GM18519 (cell line): ENCODE measurements around the gene MIPOL1.

Experiments used
- ATAC-seq: cut with Tn5 transposase; IDR thresholded peaks from one replicate; pipeline ENCODE4 v1.9.1; 2021; ENCODE audit warnings: mild to moderate bottlenecking, moderate library complexity; ENCODE audit not compliant: unreplicated experiment, low FRiP score

Gene MIPOL1

GRCh38 chr14:37579274-37579673 lies 381.5 kb downstream of the MIPOL1 start:
- ATAC-seq, result no peak

- ATAC-seq, result no peak
Measured at GRCh38 chr14:37580146-37580545, 382.4 kb downstream of the MIPOL1 start.

GRCh38 chr14:37583358-37584210 lies 385.8 kb downstream of the MIPOL1 start:
- ATAC-seq, result no peak

- ATAC-seq, result no peak
Measured at GRCh38 chr14:37584211-37585100, 386.7 kb downstream of the MIPOL1 start.

GRCh38 chr14:37585101-37585511 lies 387.4 kb downstream of the MIPOL1 start:
- no peak for ATAC-seq

- no peak for ATAC-seq
Measured at GRCh38 chr14:37585971-37586796, 388.4 kb downstream of the MIPOL1 start.

- ATAC-seq, result no peak
Measured at GRCh38 chr14:37586797-37587130, 389.0 kb downstream of the MIPOL1 start.

- no peak for ATAC-seq
Measured at GRCh38 chr14:37587131-37587803, 389.5 kb downstream of the MIPOL1 start.

GRCh38 chr14:37587881-37588666 lies 390.3 kb downstream of the MIPOL1 start:
- no peak for ATAC-seq

- ATAC-seq, result no peak
Measured at GRCh38 chr14:37588667-37588955, 390.9 kb downstream of the MIPOL1 start.

- ATAC-seq, result no peak
Measured at GRCh38 chr14:37588956-37589714, 391.4 kb downstream of the MIPOL1 start.

- no peak for ATAC-seq
Measured at GRCh38 chr14:37589715-37590427, 392.1 kb downstream of the MIPOL1 start.

GRCh38 chr14:37590428-37591139 lies 392.8 kb downstream of the MIPOL1 start:
- ATAC-seq, result no peak

- ATAC-seq, result no peak
Measured at GRCh38 chr14:37591311-37591940, 393.7 kb downstream of the MIPOL1 start.

GRCh38 chr14:37591941-37592481 lies 394.3 kb downstream of the MIPOL1 start:
- ATAC-seq, result no peak

- ATAC-seq, result no peak
Measured at GRCh38 chr14:37592482-37593408, 395.0 kb downstream of the MIPOL1 start.
